Endothelial cell of umbilical vein (primary cell): ENCODE results near the gene JDP2. TPM values are rescaled to one million over a fixed set of nuclear protein-coding genes. Genes with fewer than 3 reads are reported as not detected.

Experiments used
- BruUV-seq: library from RNA; stranded (reverse); fragments of 400-500 nt; replicated peaks from 2 replicates; lab custom pipeline; 2021; lab: Mats Ljungman, UMichigan
- CTCF ChIA-PET: fragments of 300-600, 350-600 bp; sonication (Branson Sonifier 250); formaldehyde crosslinking; loops from one replicate; lab custom pipeline; 2021; ENCODE audit warnings: antibody characterized with exemption, inconsistent platforms; lab: Charles Lee
- POLR2A ChIA-PET: fragments of 300-600, 350-600 bp; sonication (Branson Sonifier 250); formaldehyde crosslinking; loops from one replicate; lab custom pipeline; 2021; ENCODE audit warnings: antibody characterized with exemption, inconsistent platforms; lab: Charles Lee
- DNase-seq: peaks from one replicate; pipeline ENCODE4 v3.0.0-alpha.2; 2011; ENCODE audit warnings: low read depth, low spot score
- FAIRE-seq: peaks from 2 replicates; lab custom pipeline; 2011; peaks lifted over from hg19 to GRCh38; lab: Jason Lieb, UNC
- H2AFZ ChIP-seq: 2 replicates; pipeline ENCODE4 v1.6.0; 2012; ENCODE audit warnings: low read depth, low read length, control low read depth, inconsistent platforms
- H3K27ac ChIP-seq: 2 replicates; pipeline ENCODE4 v1.5.1; 2011; ENCODE audit warnings: low read depth, mild to moderate bottlenecking, control low read depth, low read length, moderate library complexity; ENCODE audit not compliant: insufficient read depth
- H3K27me3 ChIP-seq, 2 experiments: 2 replicates each; pipeline versions ENCODE4 v1.6.0 to v1.6.1; 2011; ENCODE audit warnings: low read length in 2 of 2, mixed read lengths in 1 of 2; ENCODE audit not compliant: control insufficient read depth in 2 of 2, insufficient read depth in 2 of 2
- H3K36me3 ChIP-seq, 2 experiments: 2 replicates in 1 of 2; 3 replicates in 1 of 2; pipeline ENCODE4 v1.5.1; 2011; ENCODE audit warnings: low read length in 2 of 2, mild to moderate bottlenecking in 1 of 2, moderate library complexity in 1 of 2; ENCODE audit not compliant: control insufficient read depth in 2 of 2, insufficient read depth in 2 of 2; ENCODE audit errors: extremely low read depth in 1 of 2
- H3K4me1 ChIP-seq: 3 replicates; pipeline ENCODE4 v1.5.1; 2011; ENCODE audit warnings: mild to moderate bottlenecking, low read length; ENCODE audit not compliant: control insufficient read depth, insufficient read depth; ENCODE audit errors: extremely low read depth
- H3K4me2 ChIP-seq: 2 replicates; pipeline ENCODE4 v1.6.1; 2011; ENCODE audit warnings: low read length, control low read depth, mixed read lengths; ENCODE audit not compliant: insufficient read depth
- H3K4me3 ChIP-seq, 3 experiments: fragments of 200-600 bp in 1 of 3; sonication (generic), shearing (Covaris generic) in 1 of 3; replicated peaks in 1 of 3; 2 replicates each; pipeline ENCODE4 v1.5.1; 2011 to 2016; ENCODE audit warnings: control low read depth in 3 of 3, low read length in 3 of 3, mild to moderate bottlenecking in 2 of 3, inconsistent platforms in 1 of 3, low read depth in 1 of 3, moderate library complexity in 1 of 3; ENCODE audit not compliant: insufficient read depth in 1 of 3
- H3K79me2 ChIP-seq: 2 replicates; pipeline ENCODE4 v1.6.0; 2012; ENCODE audit warnings: low read length, inconsistent platforms; ENCODE audit not compliant: control insufficient read depth, insufficient read depth
- H3K9ac ChIP-seq: replicated peaks from 2 replicates; pipeline ENCODE3; 2011; ENCODE audit warnings: low read length, control low read depth; ENCODE audit not compliant: insufficient read depth; ENCODE audit errors: extremely low read depth
- H3K9me1 ChIP-seq: replicated peaks from 3 replicates; pipeline ENCODE4 v1.6.0; 2011; ENCODE audit warnings: mild to moderate bottlenecking, low read length; ENCODE audit not compliant: control insufficient read depth, insufficient read depth; ENCODE audit errors: extremely low read depth
- H3K9me3 ChIP-seq: replicated peaks from 2 replicates; pipeline ENCODE4 v1.5.1; 2012; ENCODE audit warnings: low read length, inconsistent platforms; ENCODE audit not compliant: control insufficient read depth, insufficient read depth
- H4K20me1 ChIP-seq: replicated peaks from 2 replicates; pipeline ENCODE3; 2011; ENCODE audit warnings: mild to moderate bottlenecking, low read length; ENCODE audit not compliant: control insufficient read depth, insufficient read depth; ENCODE audit errors: extremely low read depth
- EZH2 ChIP-seq: IDR thresholded peaks from 2 replicates; pipeline ENCODE4 v1.6.1; 2012; ENCODE audit warnings: borderline replicate concordance, low read depth, mild to moderate bottlenecking, moderate library complexity, low read length, inconsistent platforms; ENCODE audit not compliant: severe bottlenecking
- FOS ChIP-seq: IDR thresholded peaks from 2 replicates; pipeline ENCODE4 v1.6.1; 2011; ENCODE audit warnings: mild to moderate bottlenecking, low read length, moderate library complexity, borderline replicate concordance; ENCODE audit not compliant: insufficient read depth
- GATA2 ChIP-seq: IDR thresholded peaks from 2 replicates; pipeline ENCODE4 v1.7.0; 2011; ENCODE audit warnings: low read depth, mild to moderate bottlenecking, moderate library complexity, mixed read lengths, low read length; ENCODE audit not compliant: insufficient read length, insufficient read depth
- JUN ChIP-seq: IDR thresholded peaks from 2 replicates; pipeline ENCODE4 v1.6.1; 2011; ENCODE audit warnings: borderline replicate concordance, low read depth; ENCODE audit not compliant: insufficient read length, insufficient read depth
- MYC ChIP-seq: IDR thresholded peaks from one replicate; pipeline ENCODE4 v1.6.1; 2011; ENCODE audit warnings: mild to moderate bottlenecking, low read depth, low read length
- POLR2A ChIP-seq: IDR thresholded peaks from 2 replicates; pipeline ENCODE4 v1.6.1; 2012; ENCODE audit warnings: low read depth, mild to moderate bottlenecking, control low read depth, low read length
- POLR2AphosphoS5 ChIP-seq: IDR thresholded peaks from 2 replicates; pipeline ENCODE4 v1.6.1; 2012; ENCODE audit warnings: low read depth, mild to moderate bottlenecking, control low read depth, low read length, moderate library complexity; ENCODE audit not compliant: insufficient read depth
- dilution Hi-C: fragments of 300-500 bp; cut with MboI; formaldehyde crosslinking; loops from one replicate; pipeline ENCODE4 v1.15.0; 2019; ENCODE audit warnings: low sequenced_read_pairs; ENCODE audit not compliant: extremely low pct_ligation_motif_present
- intact Hi-C: fragments of 100-400 bp; cut with micrococcal nuclease; formaldehyde crosslinking; loops from one replicate; pipeline ENCODE4 v1.10.0; 2022
- polyA plus RNA-seq, 4 experiments: library from polyadenylated mRNA; depleted of rRNA in 3 of 4; stranded (reverse) in 3 of 4; unstranded in 1 of 4; fragments of >200 nt; gene quantifications; 2 replicates each; pipeline versions ENCODE4 v1.2.1 to v1.2.3, GENCODE V29; 2011 to 2012; ENCODE audit warnings: missing spikeins in 1 of 4
- total RNA-seq: library from RNA; stranded (reverse); gene quantifications from 2 replicates; pipeline ENCODE4 v1.2.3, GENCODE V29; 2021
- TF ChIP-seq, protein P1 (sequence below), 2 donors: IDR thresholded peaks; 1 replicate in 1 of 2; 2 replicates in 1 of 2; pipeline ENCODE4 v1.5.1; 2011; ENCODE audit warnings: low read length in 2 of 2, mild to moderate bottlenecking in 2 of 2, moderate library complexity in 2 of 2, control low read depth in 1 of 2, inconsistent platforms in 1 of 2, low read depth in 1 of 2; ENCODE audit not compliant: insufficient read depth in 1 of 2; ENCODE audit errors: extremely low read depth in 1 of 2
- TF ChIP-seq, protein P2 (sequence below): IDR thresholded peaks from 2 replicates; pipeline ENCODE4 v1.6.1; 2011; ENCODE audit not compliant: insufficient read depth, insufficient read length

JDP2 gene
- total and polyA plus RNA-seq, 2 donors (not counting 3 experiments of a cell fraction or from before 2014, with no cell fraction given), result 3.2 to 10.6 TPM

DNA sequence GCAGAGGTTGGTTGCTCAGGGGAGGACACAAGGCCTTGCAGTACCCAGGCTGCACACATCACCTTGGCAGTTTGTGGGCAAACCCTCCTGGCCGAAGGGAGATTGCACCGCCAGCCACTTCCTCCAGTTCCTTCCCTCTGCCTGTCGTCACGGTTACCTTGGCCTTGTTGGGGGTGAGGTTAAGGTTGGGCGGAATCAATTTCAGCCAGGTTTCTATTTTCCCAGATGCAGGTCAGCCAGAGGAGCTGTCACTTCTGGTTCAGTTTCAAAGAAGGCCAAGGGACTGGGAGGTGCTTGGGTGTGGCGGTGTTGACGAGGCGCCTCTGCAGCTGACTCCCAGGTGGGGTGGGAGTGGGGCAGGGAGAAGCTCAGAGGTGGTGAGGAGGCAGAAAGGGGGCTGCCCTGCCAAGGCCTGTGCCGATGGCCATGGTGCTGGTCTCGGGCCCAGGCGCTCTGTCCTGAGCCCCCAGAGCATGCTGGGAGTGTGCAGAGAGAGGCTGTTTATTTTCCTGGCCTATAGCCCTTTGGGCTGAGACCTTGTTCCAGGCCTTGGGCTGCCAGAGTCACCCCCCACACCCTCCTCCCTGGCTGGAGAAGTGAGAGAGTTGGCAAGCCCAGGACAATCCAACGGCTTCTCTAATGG lies 31.4 kb downstream of the JDP2 start:
- TF ChIP-seq MYC (no peak), POLR2A (no peak), POLR2AphosphoS5 (no peak), GATA2 (no peak), EZH2 (no peak), JUN (no peak), FOS (no peak)
- TF ChIP-seq, protein P1, sequence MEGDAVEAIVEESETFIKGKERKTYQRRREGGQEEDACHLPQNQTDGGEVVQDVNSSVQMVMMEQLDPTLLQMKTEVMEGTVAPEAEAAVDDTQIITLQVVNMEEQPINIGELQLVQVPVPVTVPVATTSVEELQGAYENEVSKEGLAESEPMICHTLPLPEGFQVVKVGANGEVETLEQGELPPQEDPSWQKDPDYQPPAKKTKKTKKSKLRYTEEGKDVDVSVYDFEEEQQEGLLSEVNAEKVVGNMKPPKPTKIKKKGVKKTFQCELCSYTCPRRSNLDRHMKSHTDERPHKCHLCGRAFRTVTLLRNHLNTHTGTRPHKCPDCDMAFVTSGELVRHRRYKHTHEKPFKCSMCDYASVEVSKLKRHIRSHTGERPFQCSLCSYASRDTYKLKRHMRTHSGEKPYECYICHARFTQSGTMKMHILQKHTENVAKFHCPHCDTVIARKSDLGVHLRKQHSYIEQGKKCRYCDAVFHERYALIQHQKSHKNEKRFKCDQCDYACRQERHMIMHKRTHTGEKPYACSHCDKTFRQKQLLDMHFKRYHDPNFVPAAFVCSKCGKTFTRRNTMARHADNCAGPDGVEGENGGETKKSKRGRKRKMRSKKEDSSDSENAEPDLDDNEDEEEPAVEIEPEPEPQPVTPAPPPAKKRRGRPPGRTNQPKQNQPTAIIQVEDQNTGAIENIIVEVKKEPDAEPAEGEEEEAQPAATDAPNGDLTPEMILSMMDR (IDR thresholded peaks at IDR 0.05; ENCODE audit: extremely low read depth in 1 of 2, insufficient read depth in 1 of 2, low read depth in 1 of 2, low read length in 2 of 2), result no peak
- TF ChIP-seq, protein P2, sequence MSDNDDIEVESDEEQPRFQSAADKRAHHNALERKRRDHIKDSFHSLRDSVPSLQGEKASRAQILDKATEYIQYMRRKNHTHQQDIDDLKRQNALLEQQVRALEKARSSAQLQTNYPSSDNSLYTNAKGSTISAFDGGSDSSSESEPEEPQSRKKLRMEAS, result no peak
- DNase-seq (no peak), FAIRE-seq (no peak)
- no peak overlapping the region for H3K9ac ChIP-seq
- no peaks in the 10 kb centered on the region for H3K79me2 ChIP-seq
- H3K27me3 ChIP-seq, result no peaks in the 10 kb centered on the region
- H3K4me1 ChIP-seq, result no peaks in the 10 kb centered on the region
- no peak overlapping the region for H3K4me2 ChIP-seq
- no peaks in the 10 kb centered on the region for H3K36me3 ChIP-seq
- no TSS peak for BruUV-seq
- dilution Hi-C loops (no loop called here), intact Hi-C loops (no loop called here)
- ChIA-PET POLR2A (no interaction called here), CTCF (no interaction called here)
- no peak overlapping the region for H2AFZ ChIP-seq
- H4K20me1 ChIP-seq, result no peaks in the 10 kb centered on the region
- no peaks in the 10 kb centered on the region for H3K9me1 ChIP-seq
- no peak overlapping the region for H3K4me3 ChIP-seq
- no peaks in the 10 kb centered on the region for H3K9me3 ChIP-seq
- no peak overlapping the region for H3K27ac ChIP-seq
